Lower leg skin (tissue), 4 donors: Measurements from ENCODE around the gene KIF21B. TPM values are rescaled to one million over a fixed set of nuclear protein-coding genes. Genes with fewer than 3 reads are reported as not detected.

Experiments used
- DNase-seq, 2 donors: peaks; one replicate each; pipeline ENCODE4 v3.0.0-alpha.2; 2019; ENCODE audit warnings: low spot score in 2 of 2
- H3K4me3 ChIP-seq: fragments of 200-600 bp; sonication (generic); 2 replicates; pipeline ENCODE4 v1.5.1; 2017; ENCODE audit warnings: mild to moderate bottlenecking, low read depth; ENCODE audit not compliant: poor library complexity, severe bottlenecking
- CTCF ChIP-seq, 3 donors: fragments of 450-650 bp; IDR thresholded peaks; one replicate each; pipeline ENCODE4 v1.5.1; 2016; ENCODE audit warnings: antibody characterized with exemption in 3 of 3, mild to moderate bottlenecking in 3 of 3, moderate library complexity in 2 of 3
- POLR2A ChIP-seq, 2 donors: fragments of 450-650 bp; IDR thresholded peaks; one replicate each; pipeline ENCODE4 v1.6.1; 2016 to 2017; ENCODE audit warnings: antibody characterized with exemption in 2 of 2, mild to moderate bottlenecking in 1 of 2, moderate library complexity in 1 of 2
- WGBS, 2 donors: methylation state at CpG; one replicate each; pipeline ENCODE4 v1.1.5; 2018; 5-methylcytosine and 5-hydroxymethylcytosine counted together
- intact Hi-C: fragments of 100-400 bp; cut with DNase I; formaldehyde crosslinking; loops from one replicate; pipeline ENCODE4 v1.15.0; 2023; ENCODE audit warnings: low total_unique reads
- total RNA-seq, 4 donors: library from RNA; depleted of rRNA; stranded (reverse); fragments of >200 nt; gene quantifications; one replicate each; pipeline ENCODE4 v1.1.0, GENCODE V29; 2016

Gene KIF21B
- total RNA-seq, 4 donors from 2014 or later = 0.38 to 1.6 (median 1.0) TPM

- no peak overlapping the region for H3K4me3 ChIP-seq
- TF ChIP-seq POLR2A (IDR thresholded peaks at IDR 0.05) (no peak), CTCF (IDR thresholded peaks at IDR 0.05) (no peak)
- 82% methylated on average over 11 of the region's 11 CpGs for WGBS, 2 donors
- intact Hi-C loops = no loop called here
- no peak for DNase-seq
Measured at GRCh38 chr1:201020721-201021629, 2.5 kb downstream of the KIF21B start.

DNA sequence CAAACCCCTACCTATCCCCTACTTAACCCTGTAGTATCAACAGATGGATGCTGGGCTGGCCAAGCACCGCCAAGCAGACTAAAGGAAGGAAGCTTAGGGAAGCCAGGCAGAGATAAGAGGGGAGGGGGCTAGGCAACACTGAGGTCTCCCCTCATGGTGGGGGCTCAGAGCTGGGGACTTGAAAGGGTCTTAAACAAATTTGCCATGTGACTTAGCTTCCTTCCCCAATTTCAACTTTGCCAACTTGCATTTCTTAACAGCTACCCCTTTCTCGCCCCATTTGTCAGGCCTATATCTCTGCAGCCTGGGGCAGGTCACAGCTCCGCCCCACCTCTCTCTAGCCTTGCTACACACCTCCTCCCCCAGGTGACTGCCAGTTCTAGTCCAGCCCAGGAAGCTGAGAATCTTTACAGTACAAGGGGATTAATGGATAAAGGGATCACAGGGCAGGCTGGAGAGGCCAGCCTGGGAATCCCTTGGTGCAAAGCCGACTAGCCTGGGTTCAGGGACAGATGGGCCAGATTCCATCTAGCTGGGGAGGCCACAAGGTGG, 3.4 kb downstream of the KIF21B start:
- intact Hi-C loops = no loop called here
- DNase-seq = no peak

GRCh38 chr1:201019321-201019977, 4.1 kb downstream of the KIF21B start:
- intact Hi-C loops = no loop called here
- DNase-seq = peak; percentile 52 to 93
- no peak overlapping the region for H3K4me3 ChIP-seq
- no peak for TF ChIP-seq CTCF (IDR thresholded peaks at IDR 0.05)
- WGBS, 2 donors = 66 to 74% methylated on average over 5 of the region's 5 CpGs

More for the DNA sequence above, 3.4 kb downstream of the KIF21B start:
- no peak overlapping the region for H3K4me3 ChIP-seq
- TF ChIP-seq POLR2A (IDR thresholded peaks at IDR 0.05) = no peak
- TF ChIP-seq CTCF (IDR thresholded peaks at IDR 0.05) = no peak
- 73 to 76% methylated on average over 4 of the region's 4 CpGs for WGBS, 2 donors

GRCh38 chr1:201017828-201018163, 5.7 kb downstream of the KIF21B start:
- H3K4me3 ChIP-seq = no peak overlapping the region
- WGBS, 2 donors = 46 to 50% methylated on average over 2 of the region's 2 CpGs
- TF ChIP-seq CTCF (IDR thresholded peaks at IDR 0.05) (no peak), POLR2A (IDR thresholded peaks at IDR 0.05) (no peak)
- no peak for DNase-seq
- intact Hi-C loops = no loop called here

DNA sequence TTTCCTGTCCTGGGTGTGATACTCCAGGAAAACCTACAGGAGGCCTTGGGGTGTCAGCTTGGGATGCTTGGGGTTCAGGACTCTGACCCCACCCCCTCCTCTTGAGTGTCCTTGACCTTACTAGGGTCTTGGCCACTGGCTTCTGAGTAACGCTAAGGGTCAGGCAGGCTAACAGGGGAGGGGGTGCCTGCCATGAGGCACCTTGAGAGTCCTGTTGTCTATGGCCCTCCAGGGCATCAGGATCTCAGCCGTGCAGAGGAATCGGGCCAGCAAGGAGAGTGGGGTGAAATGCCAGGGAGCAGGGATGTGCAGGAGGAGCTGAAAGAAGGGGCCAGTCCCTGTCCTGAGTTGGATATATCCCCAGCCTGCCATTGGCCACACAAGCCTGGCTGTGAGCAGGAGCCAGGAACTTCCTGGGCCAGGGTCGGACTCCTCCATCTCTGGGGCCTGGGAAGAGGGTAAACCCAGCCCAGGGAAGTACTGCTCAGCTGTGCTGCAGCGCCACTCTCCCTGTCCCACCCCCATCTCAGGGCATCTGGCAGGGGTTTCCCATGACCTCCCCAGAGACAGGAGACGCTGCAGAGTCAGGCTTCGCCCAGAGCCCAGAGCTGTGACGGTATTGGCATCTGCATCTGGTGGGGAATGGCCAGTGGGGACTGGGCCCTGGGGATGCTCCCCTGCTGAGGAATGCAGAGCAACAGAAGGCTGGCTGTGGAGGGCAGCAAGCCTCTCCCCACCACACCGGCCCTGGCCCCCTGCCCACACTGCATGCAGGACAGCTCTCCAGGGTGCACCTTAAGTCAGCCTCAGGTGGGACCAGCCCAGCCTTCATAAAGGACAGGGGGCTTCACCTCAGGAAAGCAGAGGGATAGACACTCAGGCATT, 6.3 kb downstream of the KIF21B start:
- no peak for TF ChIP-seq CTCF (IDR thresholded peaks at IDR 0.05)
- TF ChIP-seq POLR2A (IDR thresholded peaks at IDR 0.05) = no peak
- 72 to 74% methylated on average over 7 to 8 of the region's 9 CpGs for WGBS, 2 donors
- no peak for DNase-seq
- intact Hi-C loops = no loop called here
- H3K4me3 ChIP-seq = no peak overlapping the region
